Endothelial cell of umbilical vein (primary cell): Measurements from ENCODE around the gene RIPK3. TPM values are rescaled to one million over a fixed set of nuclear protein-coding genes. Genes with fewer than 3 reads are reported as not detected.

Source experiments
- BruUV-seq: library from RNA; stranded (reverse); fragments of 400-500 nt; replicated peaks from 2 replicates; lab custom pipeline; 2021; lab: Mats Ljungman, UMichigan
- CTCF ChIA-PET: fragments of 300-600, 350-600 bp; sonication (Branson Sonifier 250); formaldehyde crosslinking; loops from one replicate; lab custom pipeline; 2021; ENCODE audit warnings: antibody characterized with exemption, inconsistent platforms; lab: Charles Lee
- POLR2A ChIA-PET: fragments of 300-600, 350-600 bp; sonication (Branson Sonifier 250); formaldehyde crosslinking; loops from one replicate; lab custom pipeline; 2021; ENCODE audit warnings: antibody characterized with exemption, inconsistent platforms; lab: Charles Lee
- DNase-seq: peaks from one replicate; pipeline ENCODE4 v3.0.0-alpha.2; 2011; ENCODE audit warnings: low read depth, low spot score
- FAIRE-seq: peaks from 2 replicates; lab custom pipeline; 2011; peaks lifted over from hg19 to GRCh38; lab: Jason Lieb, UNC
- H2AFZ ChIP-seq: 2 replicates; pipeline ENCODE4 v1.6.0; 2012; ENCODE audit warnings: low read depth, low read length, control low read depth, inconsistent platforms
- H3K27ac ChIP-seq: 2 replicates; pipeline ENCODE4 v1.5.1; 2011; ENCODE audit warnings: low read depth, mild to moderate bottlenecking, control low read depth, low read length, moderate library complexity; ENCODE audit not compliant: insufficient read depth
- H3K27me3 ChIP-seq, 2 experiments: 2 replicates each; pipeline versions ENCODE4 v1.6.0 to v1.6.1; 2011; ENCODE audit warnings: low read length in 2 of 2, mixed read lengths in 1 of 2; ENCODE audit not compliant: control insufficient read depth in 2 of 2, insufficient read depth in 2 of 2
- H3K36me3 ChIP-seq, 2 experiments: 2 replicates in 1 of 2; 3 replicates in 1 of 2; pipeline ENCODE4 v1.5.1; 2011; ENCODE audit warnings: low read length in 2 of 2, mild to moderate bottlenecking in 1 of 2, moderate library complexity in 1 of 2; ENCODE audit not compliant: control insufficient read depth in 2 of 2, insufficient read depth in 2 of 2; ENCODE audit errors: extremely low read depth in 1 of 2
- H3K4me1 ChIP-seq: 3 replicates; pipeline ENCODE4 v1.5.1; 2011; ENCODE audit warnings: mild to moderate bottlenecking, low read length; ENCODE audit not compliant: control insufficient read depth, insufficient read depth; ENCODE audit errors: extremely low read depth
- H3K4me2 ChIP-seq: 2 replicates; pipeline ENCODE4 v1.6.1; 2011; ENCODE audit warnings: low read length, control low read depth, mixed read lengths; ENCODE audit not compliant: insufficient read depth
- H3K4me3 ChIP-seq, 3 experiments: fragments of 200-600 bp in 1 of 3; sonication (generic), shearing (Covaris generic) in 1 of 3; replicated peaks in 1 of 3; 2 replicates each; pipeline ENCODE4 v1.5.1; 2011 to 2016; ENCODE audit warnings: control low read depth in 3 of 3, low read length in 3 of 3, mild to moderate bottlenecking in 2 of 3, inconsistent platforms in 1 of 3, low read depth in 1 of 3, moderate library complexity in 1 of 3; ENCODE audit not compliant: insufficient read depth in 1 of 3
- H3K79me2 ChIP-seq: 2 replicates; pipeline ENCODE4 v1.6.0; 2012; ENCODE audit warnings: low read length, inconsistent platforms; ENCODE audit not compliant: control insufficient read depth, insufficient read depth
- H3K9ac ChIP-seq: replicated peaks from 2 replicates; pipeline ENCODE3; 2011; ENCODE audit warnings: low read length, control low read depth; ENCODE audit not compliant: insufficient read depth; ENCODE audit errors: extremely low read depth
- H3K9me1 ChIP-seq: replicated peaks from 3 replicates; pipeline ENCODE4 v1.6.0; 2011; ENCODE audit warnings: mild to moderate bottlenecking, low read length; ENCODE audit not compliant: control insufficient read depth, insufficient read depth; ENCODE audit errors: extremely low read depth
- H3K9me3 ChIP-seq: replicated peaks from 2 replicates; pipeline ENCODE4 v1.5.1; 2012; ENCODE audit warnings: low read length, inconsistent platforms; ENCODE audit not compliant: control insufficient read depth, insufficient read depth
- H4K20me1 ChIP-seq: replicated peaks from 2 replicates; pipeline ENCODE3; 2011; ENCODE audit warnings: mild to moderate bottlenecking, low read length; ENCODE audit not compliant: control insufficient read depth, insufficient read depth; ENCODE audit errors: extremely low read depth
- EZH2 ChIP-seq: IDR thresholded peaks from 2 replicates; pipeline ENCODE4 v1.6.1; 2012; ENCODE audit warnings: borderline replicate concordance, low read depth, mild to moderate bottlenecking, moderate library complexity, low read length, inconsistent platforms; ENCODE audit not compliant: severe bottlenecking
- FOS ChIP-seq: IDR thresholded peaks from 2 replicates; pipeline ENCODE4 v1.6.1; 2011; ENCODE audit warnings: mild to moderate bottlenecking, low read length, moderate library complexity, borderline replicate concordance; ENCODE audit not compliant: insufficient read depth
- GATA2 ChIP-seq: IDR thresholded peaks from 2 replicates; pipeline ENCODE4 v1.7.0; 2011; ENCODE audit warnings: low read depth, mild to moderate bottlenecking, moderate library complexity, mixed read lengths, low read length; ENCODE audit not compliant: insufficient read length, insufficient read depth
- JUN ChIP-seq: IDR thresholded peaks from 2 replicates; pipeline ENCODE4 v1.6.1; 2011; ENCODE audit warnings: borderline replicate concordance, low read depth; ENCODE audit not compliant: insufficient read length, insufficient read depth
- MYC ChIP-seq: IDR thresholded peaks from one replicate; pipeline ENCODE4 v1.6.1; 2011; ENCODE audit warnings: mild to moderate bottlenecking, low read depth, low read length
- POLR2A ChIP-seq: IDR thresholded peaks from 2 replicates; pipeline ENCODE4 v1.6.1; 2012; ENCODE audit warnings: low read depth, mild to moderate bottlenecking, control low read depth, low read length
- POLR2AphosphoS5 ChIP-seq: IDR thresholded peaks from 2 replicates; pipeline ENCODE4 v1.6.1; 2012; ENCODE audit warnings: low read depth, mild to moderate bottlenecking, control low read depth, low read length, moderate library complexity; ENCODE audit not compliant: insufficient read depth
- dilution Hi-C: fragments of 300-500 bp; cut with MboI; formaldehyde crosslinking; loops from one replicate; pipeline ENCODE4 v1.15.0; 2019; ENCODE audit warnings: low sequenced_read_pairs; ENCODE audit not compliant: extremely low pct_ligation_motif_present
- intact Hi-C: fragments of 100-400 bp; cut with micrococcal nuclease; formaldehyde crosslinking; loops from one replicate; pipeline ENCODE4 v1.10.0; 2022
- polyA plus RNA-seq, 4 experiments: library from polyadenylated mRNA; depleted of rRNA in 3 of 4; stranded (reverse) in 3 of 4; unstranded in 1 of 4; fragments of >200 nt; gene quantifications; 2 replicates each; pipeline versions ENCODE4 v1.2.1 to v1.2.3, GENCODE V29; 2011 to 2012; ENCODE audit warnings: missing spikeins in 1 of 4
- total RNA-seq: library from RNA; stranded (reverse); gene quantifications from 2 replicates; pipeline ENCODE4 v1.2.3, GENCODE V29; 2021
- TF ChIP-seq, protein P1 (sequence below), 2 donors: IDR thresholded peaks; 1 replicate in 1 of 2; 2 replicates in 1 of 2; pipeline ENCODE4 v1.5.1; 2011; ENCODE audit warnings: low read length in 2 of 2, mild to moderate bottlenecking in 2 of 2, moderate library complexity in 2 of 2, control low read depth in 1 of 2, inconsistent platforms in 1 of 2, low read depth in 1 of 2; ENCODE audit not compliant: insufficient read depth in 1 of 2; ENCODE audit errors: extremely low read depth in 1 of 2
- TF ChIP-seq, protein P2 (sequence below): IDR thresholded peaks from 2 replicates; pipeline ENCODE4 v1.6.1; 2011; ENCODE audit not compliant: insufficient read depth, insufficient read length

The RIPK3 gene
- total and polyA plus RNA-seq, 2 donors (not counting 3 experiments of a cell fraction or from before 2014, with no cell fraction given), result 3.1 to 5.1 TPM

DNA sequence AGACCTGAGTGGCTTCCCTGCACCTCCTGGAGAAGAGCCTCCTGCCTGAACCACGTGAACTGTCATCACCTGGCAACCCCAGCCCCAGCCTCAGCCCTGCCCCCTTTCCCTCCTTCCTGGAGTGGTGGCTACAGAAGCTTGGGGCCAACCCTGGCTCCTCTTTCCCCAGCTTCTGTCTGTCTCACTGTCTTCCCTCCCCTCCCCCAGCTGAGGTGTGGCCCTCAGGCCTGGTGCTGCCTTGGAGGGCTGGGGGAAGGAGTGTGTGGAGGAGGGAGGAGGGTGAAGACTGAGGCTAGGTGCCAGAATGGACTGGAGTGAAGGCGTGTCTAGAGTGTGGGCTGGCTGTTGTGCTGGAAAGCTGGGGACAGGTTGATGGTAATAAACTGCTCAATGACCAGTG lies 37.9 kb upstream of the RIPK3 start:
- TF ChIP-seq MYC (no peak), EZH2 (no peak)
- ChIA-PET POLR2A (no interaction called here), CTCF (interaction anchor here (1.1 to 1.8 kb wide), 4 partner anchors 12 to 54 kb away, joined by 3 to 8 read pairs (median 4); no protein-coding TSS in a partner anchor)
- H4K20me1 ChIP-seq, result no peaks in the 10 kb centered on the region
- intact Hi-C loops (no loop called here), dilution Hi-C loops (no loop called here)
- H3K79me2 ChIP-seq, result no peaks in the 10 kb centered on the region
- no peak for FAIRE-seq
- no peaks in the 10 kb centered on the region for H3K9me3 ChIP-seq
- no peaks in the 10 kb centered on the region for H3K4me1 ChIP-seq
- DNase-seq, result no peak
- no peak overlapping the region for H3K27ac ChIP-seq
- no peaks in the 10 kb centered on the region for H3K9me1 ChIP-seq
- no peaks in the 10 kb centered on the region for H3K27me3 ChIP-seq
- no peak overlapping the region for H3K4me2 ChIP-seq
- no peak overlapping the region for H3K4me3 ChIP-seq
- BruUV-seq, result no TSS peak
- H3K9ac ChIP-seq, result no peak overlapping the region
- no peak overlapping the region for H2AFZ ChIP-seq
- peaks cover 10 to 52% of the 10 kb centered on the region in 2 experiments for H3K36me3 ChIP-seq

GRCh38 chr14:24377126-24377525 lies 37.3 kb upstream of the RIPK3 start:
- no peak for FAIRE-seq
- dilution Hi-C loops, result no loop called here
- CTCF ChIA-PET, result interaction anchor here (1.1 to 1.8 kb wide), 3 partner anchors 11 to 54 kb away, joined by 3 to 8 read pairs (median 6); no protein-coding TSS in a partner anchor

More at GRCh38 chr14:24377126-24377525, 37.3 kb upstream of the RIPK3 start:
- POLR2A ChIA-PET, result no interaction called here
- Histone ChIP-seq H3K9ac (no peak overlapping the region), H3K79me2 (no peaks in the 10 kb centered on the region), H3K9me3 (no peaks in the 10 kb centered on the region), H3K9me1 (no peaks in the 10 kb centered on the region), H3K4me1 (no peaks in the 10 kb centered on the region), H3K36me3 (peaks cover 13 to 56% of the 10 kb centered on the region in 2 experiments), H3K4me2 (no peak overlapping the region), H4K20me1 (no peaks in the 10 kb centered on the region), H3K27me3 (no peaks in the 10 kb centered on the region), H3K4me3 (no peak overlapping the region), H3K27ac (no peak overlapping the region), H2AFZ (no peak overlapping the region)
- intact Hi-C loops, result no loop called here
- TF ChIP-seq POLR2A (no peak), EZH2 (no peak), GATA2 (no peak), POLR2AphosphoS5 (no peak), MYC (no peak), FOS (no peak), JUN (no peak)
- TF ChIP-seq, protein P1, sequence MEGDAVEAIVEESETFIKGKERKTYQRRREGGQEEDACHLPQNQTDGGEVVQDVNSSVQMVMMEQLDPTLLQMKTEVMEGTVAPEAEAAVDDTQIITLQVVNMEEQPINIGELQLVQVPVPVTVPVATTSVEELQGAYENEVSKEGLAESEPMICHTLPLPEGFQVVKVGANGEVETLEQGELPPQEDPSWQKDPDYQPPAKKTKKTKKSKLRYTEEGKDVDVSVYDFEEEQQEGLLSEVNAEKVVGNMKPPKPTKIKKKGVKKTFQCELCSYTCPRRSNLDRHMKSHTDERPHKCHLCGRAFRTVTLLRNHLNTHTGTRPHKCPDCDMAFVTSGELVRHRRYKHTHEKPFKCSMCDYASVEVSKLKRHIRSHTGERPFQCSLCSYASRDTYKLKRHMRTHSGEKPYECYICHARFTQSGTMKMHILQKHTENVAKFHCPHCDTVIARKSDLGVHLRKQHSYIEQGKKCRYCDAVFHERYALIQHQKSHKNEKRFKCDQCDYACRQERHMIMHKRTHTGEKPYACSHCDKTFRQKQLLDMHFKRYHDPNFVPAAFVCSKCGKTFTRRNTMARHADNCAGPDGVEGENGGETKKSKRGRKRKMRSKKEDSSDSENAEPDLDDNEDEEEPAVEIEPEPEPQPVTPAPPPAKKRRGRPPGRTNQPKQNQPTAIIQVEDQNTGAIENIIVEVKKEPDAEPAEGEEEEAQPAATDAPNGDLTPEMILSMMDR (IDR thresholded peaks at IDR 0.05; ENCODE audit: extremely low read depth in 1 of 2, insufficient read depth in 1 of 2, low read depth in 1 of 2, low read length in 2 of 2), result no peak
- TF ChIP-seq, protein P2, sequence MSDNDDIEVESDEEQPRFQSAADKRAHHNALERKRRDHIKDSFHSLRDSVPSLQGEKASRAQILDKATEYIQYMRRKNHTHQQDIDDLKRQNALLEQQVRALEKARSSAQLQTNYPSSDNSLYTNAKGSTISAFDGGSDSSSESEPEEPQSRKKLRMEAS, result no peak
- no peak for DNase-seq
- BruUV-seq, result no TSS peak
